ENCODE results near the gene PRR5L. TPM values are rescaled to one million over a fixed set of nuclear protein-coding genes. Genes with fewer than 3 reads are reported as not detected.

PRR5L gene
- total and polyA plus RNA-seq, 2 experiments from 2014 or later, result 0.70 to 2.6 TPM

DNA sequence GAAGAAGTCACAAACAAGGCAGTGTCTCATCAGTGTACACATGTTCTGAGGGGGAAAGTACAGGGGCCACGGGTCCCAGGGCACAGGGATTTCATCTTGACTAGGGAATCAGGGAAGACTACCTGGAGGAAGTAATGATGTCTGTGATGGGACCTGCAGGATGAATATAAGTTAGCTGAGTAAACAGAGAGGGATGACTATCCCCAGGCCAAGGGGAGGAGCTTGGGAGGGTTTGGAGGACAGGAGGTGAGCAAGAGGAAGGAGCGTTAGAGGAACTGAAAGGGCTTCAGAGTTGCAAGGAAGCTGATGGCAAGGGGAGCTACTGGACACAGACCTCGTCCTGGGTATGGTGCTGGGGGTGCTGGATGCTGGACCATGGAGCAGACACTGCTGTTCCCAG, 157.6 kb downstream of the PRR5L start:
- no peaks in the 10 kb centered on the region for H3K9me3 ChIP-seq (ENCODE audit: low read depth)
- peaks cover 8% of the 10 kb centered on the region for H3K27me3 ChIP-seq
- no peak overlapping the region for H3K27ac ChIP-seq
- H3K4me1 ChIP-seq (ENCODE audit: low read depth), result peaks cover 9% of the 10 kb centered on the region
- TF ChIP-seq, protein P1, sequence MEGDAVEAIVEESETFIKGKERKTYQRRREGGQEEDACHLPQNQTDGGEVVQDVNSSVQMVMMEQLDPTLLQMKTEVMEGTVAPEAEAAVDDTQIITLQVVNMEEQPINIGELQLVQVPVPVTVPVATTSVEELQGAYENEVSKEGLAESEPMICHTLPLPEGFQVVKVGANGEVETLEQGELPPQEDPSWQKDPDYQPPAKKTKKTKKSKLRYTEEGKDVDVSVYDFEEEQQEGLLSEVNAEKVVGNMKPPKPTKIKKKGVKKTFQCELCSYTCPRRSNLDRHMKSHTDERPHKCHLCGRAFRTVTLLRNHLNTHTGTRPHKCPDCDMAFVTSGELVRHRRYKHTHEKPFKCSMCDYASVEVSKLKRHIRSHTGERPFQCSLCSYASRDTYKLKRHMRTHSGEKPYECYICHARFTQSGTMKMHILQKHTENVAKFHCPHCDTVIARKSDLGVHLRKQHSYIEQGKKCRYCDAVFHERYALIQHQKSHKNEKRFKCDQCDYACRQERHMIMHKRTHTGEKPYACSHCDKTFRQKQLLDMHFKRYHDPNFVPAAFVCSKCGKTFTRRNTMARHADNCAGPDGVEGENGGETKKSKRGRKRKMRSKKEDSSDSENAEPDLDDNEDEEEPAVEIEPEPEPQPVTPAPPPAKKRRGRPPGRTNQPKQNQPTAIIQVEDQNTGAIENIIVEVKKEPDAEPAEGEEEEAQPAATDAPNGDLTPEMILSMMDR (IDR thresholded peaks at IDR 0.05; ENCODE audit: low read depth, low read length), result no peak
- H3K36me3 ChIP-seq, result no peaks in the 10 kb centered on the region
- DNase-seq (ENCODE audit: low read depth in 1 of 2, low spot score in 1 of 2), result peak in 1 of 2 donors; percentile 14
- no peak overlapping the region for H3K4me3 ChIP-seq

GRCh38 chr11:36454551-36454940, 158.5 kb downstream of the PRR5L start:
- H3K9me3 ChIP-seq (ENCODE audit: low read depth), result no peaks in the 10 kb centered on the region
- H3K4me3 ChIP-seq, result no peak overlapping the region
- peaks cover 9% of the 10 kb centered on the region for H3K4me1 ChIP-seq (ENCODE audit: low read depth)
- no peak overlapping the region for H3K27ac ChIP-seq
- TF ChIP-seq, protein P1 (IDR thresholded peaks at IDR 0.05; ENCODE audit: low read depth, low read length), result no peak
- H3K36me3 ChIP-seq, result no peaks in the 10 kb centered on the region
- peaks cover 1% of the 10 kb centered on the region for H3K27me3 ChIP-seq
- DNase-seq (ENCODE audit: low read depth in 1 of 2, low spot score in 1 of 2), result no peak

GRCh38 chr11:36454941-36455631, 159.0 kb downstream of the PRR5L start:
- Histone ChIP-seq H3K27ac (no peak overlapping the region), H3K9me3 (ENCODE audit: low read depth) (no peaks in the 10 kb centered on the region), H3K36me3 (no peaks in the 10 kb centered on the region), H3K4me1 (ENCODE audit: low read depth) (peaks cover 9% of the 10 kb centered on the region), H3K4me3 (no peak overlapping the region), H3K27me3 (no peaks in the 10 kb centered on the region)
- TF ChIP-seq, protein P1 (IDR thresholded peaks at IDR 0.05; ENCODE audit: low read depth, low read length), result no peak
- peak in 1 of 2 donors; percentile 70 for DNase-seq (ENCODE audit: low read depth in 1 of 2, low spot score in 1 of 2)

- Histone ChIP-seq H3K4me3 (no peak overlapping the region), H3K36me3 (no peaks in the 10 kb centered on the region), H3K9me3 (ENCODE audit: low read depth) (no peaks in the 10 kb centered on the region), H3K4me1 (ENCODE audit: low read depth) (peaks cover 9% of the 10 kb centered on the region), H3K27ac (no peak overlapping the region), H3K27me3 (no peaks in the 10 kb centered on the region)
- DNase-seq (ENCODE audit: low read depth in 1 of 2, low spot score in 1 of 2), result peak; percentile 18 to 98
- TF ChIP-seq, protein P1 (IDR thresholded peaks at IDR 0.05; ENCODE audit: low read depth, low read length), result no peak
These were observed 159.6 kb downstream of the PRR5L start for GRCh38 chr11:36455658-36456111.

DNA sequence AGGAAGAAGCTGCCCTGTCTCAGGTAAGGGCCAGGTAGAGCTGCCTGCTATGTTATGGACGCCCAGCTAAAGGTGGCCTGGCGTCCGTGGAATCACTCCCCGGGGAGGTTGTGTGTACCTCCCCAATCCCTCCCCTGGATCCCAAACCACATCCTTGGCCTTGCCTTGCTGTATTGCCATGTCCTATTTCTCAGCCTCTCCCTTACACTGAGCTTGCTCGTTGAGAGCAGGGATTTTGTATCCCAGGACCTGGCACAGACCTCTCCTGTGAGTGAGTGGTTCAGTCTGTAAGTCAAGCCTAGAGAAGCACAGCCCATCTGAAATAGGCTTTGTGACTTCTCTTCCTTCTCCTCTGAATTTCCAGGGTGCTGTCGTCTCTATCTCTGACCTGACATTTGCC, 160.1 kb downstream of the PRR5L start:
- Histone ChIP-seq H3K27ac (no peak overlapping the region), H3K4me3 (no peak overlapping the region), H3K9me3 (ENCODE audit: low read depth) (no peaks in the 10 kb centered on the region), H3K36me3 (no peaks in the 10 kb centered on the region), H3K27me3 (no peaks in the 10 kb centered on the region), H3K4me1 (ENCODE audit: low read depth) (peaks cover 9% of the 10 kb centered on the region)
- DNase-seq (ENCODE audit: low read depth in 1 of 2, low spot score in 1 of 2), result no peak
- TF ChIP-seq, protein P1 (IDR thresholded peaks at IDR 0.05; ENCODE audit: low read depth, low read length), result no peak
